GM12801 (cell line): ENCODE measurements around the gene IFFO2.

Source experiments
- TF ChIP-seq, protein P1 (sequence below): IDR thresholded peaks from one replicate; pipeline ENCODE4 v1.5.1; 2011; ENCODE audit warnings: control low read depth; ENCODE audit not compliant: insufficient read length; ENCODE audit errors: extremely low read depth

Gene IFFO2

DNA sequence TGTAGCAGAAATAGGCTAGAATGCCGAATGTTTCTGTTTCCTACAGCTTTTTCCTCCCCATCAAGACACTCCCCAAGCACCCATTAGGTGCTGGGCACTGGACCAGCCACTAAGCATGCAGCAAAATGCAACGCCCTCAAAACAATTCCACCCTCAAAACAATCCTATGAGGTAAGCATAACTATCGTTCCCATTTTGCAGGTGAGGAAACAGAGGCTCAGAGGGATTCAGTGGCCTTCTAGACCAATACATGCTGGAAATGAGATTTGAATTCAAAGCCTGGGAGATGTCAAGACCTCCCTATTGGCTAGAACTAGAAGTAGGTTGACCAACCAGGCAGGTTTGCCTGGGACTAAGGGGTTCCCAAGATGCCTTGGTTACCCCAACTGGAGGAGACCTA, 43.9 kb downstream of the IFFO2 start:
- TF ChIP-seq, protein P1, sequence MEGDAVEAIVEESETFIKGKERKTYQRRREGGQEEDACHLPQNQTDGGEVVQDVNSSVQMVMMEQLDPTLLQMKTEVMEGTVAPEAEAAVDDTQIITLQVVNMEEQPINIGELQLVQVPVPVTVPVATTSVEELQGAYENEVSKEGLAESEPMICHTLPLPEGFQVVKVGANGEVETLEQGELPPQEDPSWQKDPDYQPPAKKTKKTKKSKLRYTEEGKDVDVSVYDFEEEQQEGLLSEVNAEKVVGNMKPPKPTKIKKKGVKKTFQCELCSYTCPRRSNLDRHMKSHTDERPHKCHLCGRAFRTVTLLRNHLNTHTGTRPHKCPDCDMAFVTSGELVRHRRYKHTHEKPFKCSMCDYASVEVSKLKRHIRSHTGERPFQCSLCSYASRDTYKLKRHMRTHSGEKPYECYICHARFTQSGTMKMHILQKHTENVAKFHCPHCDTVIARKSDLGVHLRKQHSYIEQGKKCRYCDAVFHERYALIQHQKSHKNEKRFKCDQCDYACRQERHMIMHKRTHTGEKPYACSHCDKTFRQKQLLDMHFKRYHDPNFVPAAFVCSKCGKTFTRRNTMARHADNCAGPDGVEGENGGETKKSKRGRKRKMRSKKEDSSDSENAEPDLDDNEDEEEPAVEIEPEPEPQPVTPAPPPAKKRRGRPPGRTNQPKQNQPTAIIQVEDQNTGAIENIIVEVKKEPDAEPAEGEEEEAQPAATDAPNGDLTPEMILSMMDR, result no peak

GRCh38 chr1:18908911-18909771, 47.3 kb downstream of the IFFO2 start:
- TF ChIP-seq, protein P1, result no peak

- TF ChIP-seq, protein P1, result no peak
These were observed 48.3 kb downstream of the IFFO2 start for GRCh38 chr1:18907917-18908845.

DNA sequence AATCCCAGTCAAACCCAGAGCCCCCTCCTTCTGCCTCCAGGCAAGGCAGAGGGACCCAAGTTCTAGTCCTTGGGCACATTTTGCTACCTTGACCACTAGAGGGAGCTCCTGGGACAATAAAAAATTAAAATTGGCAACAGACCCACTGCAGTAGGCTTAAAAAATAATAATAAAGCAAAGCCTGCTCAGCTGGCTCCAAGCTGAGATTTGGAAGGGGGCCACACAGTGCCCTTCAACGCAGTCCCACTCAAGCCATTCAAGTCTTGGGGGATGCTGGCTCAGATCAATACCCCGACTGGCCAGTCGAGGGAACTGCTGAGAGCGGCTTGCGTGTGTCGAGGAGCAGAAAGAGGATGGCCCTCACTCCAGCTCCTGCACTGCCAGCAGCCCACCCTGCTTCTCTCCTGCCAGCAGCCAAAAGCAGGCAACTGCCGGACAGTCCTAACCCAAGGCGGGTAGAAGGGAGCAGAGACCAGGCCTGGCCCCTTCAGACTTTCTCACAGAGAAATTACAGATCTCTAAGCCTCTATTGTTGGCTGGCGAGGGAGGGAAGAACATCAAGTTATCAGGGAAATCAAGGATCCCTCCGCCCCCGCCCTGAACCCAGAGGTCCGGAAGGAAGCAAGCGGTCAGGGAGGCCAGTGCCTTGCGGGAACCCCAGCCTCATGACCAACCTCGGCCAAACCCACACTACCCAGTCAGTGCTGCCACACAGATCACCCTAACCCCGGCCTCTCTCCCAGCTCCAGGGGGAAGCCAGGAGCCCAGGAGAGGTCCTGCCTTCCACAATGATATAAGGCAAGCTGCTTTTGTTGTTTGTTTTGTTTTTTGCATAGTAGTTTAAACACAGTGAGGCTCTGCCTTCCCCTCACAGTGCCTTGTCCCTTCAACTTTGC, 49.2 kb downstream of the IFFO2 start:
- TF ChIP-seq, protein P1, result no peak

DNA sequence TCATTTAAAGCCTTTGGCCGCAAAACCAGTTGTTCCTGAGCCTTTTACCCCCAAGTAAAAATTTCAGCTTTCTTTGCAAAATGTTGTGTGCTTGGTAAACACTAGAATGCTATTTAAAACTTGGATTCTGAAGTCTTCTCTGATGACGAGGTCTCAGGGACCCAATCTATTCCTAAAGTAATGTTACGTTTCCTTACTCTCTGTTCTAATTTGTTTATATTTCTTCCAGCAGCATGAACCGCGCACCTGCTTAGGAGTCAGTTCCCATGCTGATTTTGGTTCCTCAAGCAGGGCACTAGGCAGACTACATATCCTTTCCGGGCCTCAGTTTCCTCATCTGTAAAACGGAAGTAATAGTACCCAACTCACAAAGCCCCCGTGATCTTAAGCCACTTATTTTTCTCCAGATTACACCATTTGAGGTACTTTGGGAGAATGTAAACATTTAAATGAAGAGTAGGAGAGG, 53.2 kb downstream of the IFFO2 start:
- TF ChIP-seq, protein P1, result no peak

DNA sequence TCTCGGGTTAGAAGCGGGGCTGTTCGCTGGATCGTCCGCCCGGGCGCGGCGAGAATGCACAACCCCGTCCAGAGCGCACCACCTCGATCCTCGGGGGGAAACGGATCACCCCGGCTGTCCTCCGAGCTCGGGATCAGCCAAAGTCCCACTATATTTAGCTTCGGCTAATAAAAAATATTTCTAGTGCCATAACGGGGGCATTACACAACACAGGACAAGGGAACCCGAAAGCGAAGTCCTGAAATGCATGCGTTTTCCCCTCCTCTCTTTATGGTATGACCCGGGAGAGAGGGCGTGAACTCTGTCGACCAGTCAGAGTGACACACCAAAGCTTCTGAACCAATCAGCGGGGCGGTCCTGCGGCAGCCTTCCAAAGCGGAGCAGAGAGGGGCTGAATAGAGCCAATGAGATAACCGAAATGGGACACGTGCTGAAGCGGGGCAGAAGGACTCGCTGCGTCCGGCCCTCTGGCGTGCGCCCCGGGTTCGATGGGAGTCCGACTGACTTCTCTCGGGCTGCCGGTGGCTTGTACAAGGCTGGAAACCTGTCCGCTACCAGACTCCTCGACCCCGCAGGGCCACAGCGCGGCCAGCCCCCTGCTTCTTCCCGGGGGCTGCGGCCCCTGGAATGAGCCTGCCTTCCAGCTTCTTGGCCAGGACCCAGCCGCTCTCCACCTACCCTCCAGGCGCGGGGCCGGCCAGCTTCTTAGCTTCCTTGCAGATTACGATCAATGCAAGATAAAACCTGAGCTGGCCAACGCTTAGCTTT, 53.8 kb downstream of the IFFO2 start, which contains the start of gene ALDH4A1:
Gene ALDH4A1, minus strand, starts transcription at position 33 of the 768 bp plus-strand sequence. Its CDS starts 32 bp downstream, at position 1.
- TF ChIP-seq, protein P1, result no peak
